Right lobe of liver (tissue), 4 donors: ENCODE data around the gene CENPW.

Source experiments
- CTCF ChIP-seq, 4 donors: fragments of 200-600 bp in 3 of 4; fragments of 450-650 bp in 1 of 4; IDR thresholded peaks; one replicate each; pipeline versions ENCODE4 v1.5.1 to v1.8.0; 2016 to 2022; ENCODE audit warnings: antibody characterized with exemption in 4 of 4, mild to moderate bottlenecking in 2 of 4
- POLR2A ChIP-seq: fragments of 450-650 bp; IDR thresholded peaks from one replicate; pipeline ENCODE4 v1.6.1; 2017; ENCODE audit warnings: antibody characterized with exemption, mild to moderate bottlenecking
- donor health status: DM: no; HTN: no; CAD: no.
- donor health status: DM: no; HTN: no; CAD: no.
- donor health status: DM: no; HTN: yes; CAD: no.

- TF ChIP-seq CTCF (IDR thresholded peaks at IDR 0.05) = no peak
- TF ChIP-seq POLR2A = no peak
These were observed at the start of gene CENPW for GRCh38 chr6:126339796-126340609.
